Right lobe of liver (tissue), 4 donors: ENCODE measurements around the gene DPH1.

Experiments used
- CTCF ChIP-seq, 4 donors: fragments of 200-600 bp in 3 of 4; fragments of 450-650 bp in 1 of 4; IDR thresholded peaks; one replicate each; pipeline versions ENCODE4 v1.5.1 to v1.8.0; 2016 to 2022; ENCODE audit warnings: antibody characterized with exemption in 4 of 4, mild to moderate bottlenecking in 2 of 4
- POLR2A ChIP-seq: fragments of 450-650 bp; IDR thresholded peaks from one replicate; pipeline ENCODE4 v1.6.1; 2017; ENCODE audit warnings: antibody characterized with exemption, mild to moderate bottlenecking
- donor health status: DM: no; HTN: no; CAD: no.
- donor health status: DM: no; HTN: no; CAD: no.
- donor health status: DM: no; HTN: yes; CAD: no.

DNA sequence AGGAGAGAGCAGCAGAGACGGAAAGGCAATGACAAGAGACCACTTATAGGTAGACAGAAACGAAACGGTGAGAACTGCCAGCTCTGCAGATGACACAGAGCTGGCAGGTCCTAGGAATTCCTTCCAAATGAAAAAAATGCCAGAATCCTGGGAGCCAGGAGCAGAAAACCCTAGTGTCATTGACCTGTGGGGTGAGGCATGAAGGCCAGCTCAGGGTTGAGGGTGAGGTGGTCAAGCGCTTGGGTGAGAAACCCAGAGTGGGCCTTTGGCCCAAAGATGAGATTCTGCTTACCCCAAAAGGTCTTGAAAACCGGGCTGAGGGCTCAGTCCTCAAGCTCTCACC, 34.2 kb downstream of the DPH1 start:
- TF ChIP-seq CTCF (IDR thresholded peaks at IDR 0.05) (no peak), POLR2A (no peak)
